HG03354 (cell line): ENCODE data around the gene SVOP.
"Not testable (repeated sequence)": the region's sequence is repeated elsewhere in the genome, so short reads cannot be mapped to it uniquely, and the experiment has no call there.

ENCODE experiments used
- ATAC-seq: cut with Tn5 transposase; IDR thresholded peaks from one replicate; pipeline ENCODE4 v1.9.1; 2021; ENCODE audit warnings: mild to moderate bottlenecking; ENCODE audit not compliant: unreplicated experiment, poor library complexity, severe bottlenecking

The SVOP gene

DNA sequence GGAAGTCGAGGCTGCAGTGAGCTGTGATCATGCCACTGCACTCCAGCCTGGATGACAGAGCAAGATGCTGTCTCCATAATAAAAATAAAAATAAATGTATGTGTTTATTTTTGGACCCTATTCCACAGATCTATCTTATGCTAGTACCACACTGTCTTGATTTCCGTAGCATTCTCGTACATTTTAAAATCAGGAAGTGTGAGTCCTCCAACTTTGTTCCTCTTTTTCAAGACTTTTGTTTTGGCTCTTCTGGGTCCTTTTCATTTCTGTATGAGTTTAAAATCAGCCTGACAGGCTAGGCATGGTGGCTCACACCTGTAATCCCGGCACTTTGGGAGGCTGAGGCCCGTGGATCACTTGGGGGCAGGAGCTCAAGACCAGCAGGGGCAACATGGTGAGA is 115.1 kb downstream of the SVOP start:
- ATAC-seq: no peak

DNA sequence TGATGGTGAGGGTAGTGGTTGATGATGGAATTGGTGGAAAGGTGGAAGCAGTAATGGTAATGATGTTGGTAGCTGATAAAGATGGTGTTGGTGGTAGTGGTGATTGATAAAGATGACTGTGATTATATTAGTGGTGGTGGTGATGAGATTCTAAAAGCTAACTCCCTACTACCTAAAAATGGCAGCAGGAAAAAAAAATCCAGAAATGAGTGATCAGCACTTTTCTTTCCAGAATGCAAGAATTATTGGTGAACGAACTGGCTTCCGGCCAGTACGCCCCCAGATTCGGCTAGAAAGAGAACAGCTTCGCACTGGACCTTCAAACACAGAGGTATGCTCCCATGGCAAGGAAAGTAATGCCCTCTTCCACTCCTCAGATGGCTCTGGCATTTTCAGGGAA is 121.7 kb downstream of the SVOP start:
- ATAC-seq: no peak

DNA sequence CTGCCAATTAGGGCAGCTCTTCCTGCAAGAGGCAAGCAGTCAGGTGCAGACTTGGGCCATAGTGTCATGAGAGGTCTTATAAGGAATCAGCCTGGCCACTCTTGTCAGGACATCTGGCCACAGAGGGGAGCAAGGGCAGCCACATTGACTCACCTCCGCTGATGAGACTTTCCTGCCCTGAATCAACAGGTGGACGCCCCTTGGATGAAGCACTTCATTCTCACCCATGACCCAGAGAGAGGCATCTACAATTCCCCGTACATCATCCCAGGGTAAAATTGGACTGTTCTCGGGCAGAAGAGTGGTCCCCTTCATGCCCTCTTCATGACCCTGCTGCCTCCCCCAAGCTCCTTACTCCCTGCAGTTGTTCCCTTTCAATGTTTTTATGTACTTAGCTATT is 124.1 kb downstream of the SVOP start:
- ATAC-seq: no peak

DNA sequence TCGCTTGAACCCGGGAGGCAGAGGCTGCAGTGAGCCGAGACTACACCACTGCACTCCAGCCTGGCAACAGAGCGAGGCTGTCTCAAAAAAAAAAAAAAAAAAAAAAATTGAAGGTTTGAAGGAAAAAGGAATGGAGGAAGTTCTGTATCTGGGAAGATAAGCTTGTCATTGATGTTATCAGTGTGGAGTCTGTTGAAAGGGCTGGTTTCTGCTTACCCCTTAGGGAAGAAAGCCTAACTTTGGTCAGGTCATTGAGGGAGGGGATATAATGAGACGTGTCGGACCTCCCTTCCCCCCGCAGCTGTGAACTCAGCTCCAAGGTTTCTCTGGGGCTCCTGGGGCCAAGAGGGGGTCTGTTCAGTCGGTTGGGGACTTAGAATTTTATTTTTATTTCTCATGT is 124.5 kb downstream of the SVOP start:
- no peak for ATAC-seq

DNA sequence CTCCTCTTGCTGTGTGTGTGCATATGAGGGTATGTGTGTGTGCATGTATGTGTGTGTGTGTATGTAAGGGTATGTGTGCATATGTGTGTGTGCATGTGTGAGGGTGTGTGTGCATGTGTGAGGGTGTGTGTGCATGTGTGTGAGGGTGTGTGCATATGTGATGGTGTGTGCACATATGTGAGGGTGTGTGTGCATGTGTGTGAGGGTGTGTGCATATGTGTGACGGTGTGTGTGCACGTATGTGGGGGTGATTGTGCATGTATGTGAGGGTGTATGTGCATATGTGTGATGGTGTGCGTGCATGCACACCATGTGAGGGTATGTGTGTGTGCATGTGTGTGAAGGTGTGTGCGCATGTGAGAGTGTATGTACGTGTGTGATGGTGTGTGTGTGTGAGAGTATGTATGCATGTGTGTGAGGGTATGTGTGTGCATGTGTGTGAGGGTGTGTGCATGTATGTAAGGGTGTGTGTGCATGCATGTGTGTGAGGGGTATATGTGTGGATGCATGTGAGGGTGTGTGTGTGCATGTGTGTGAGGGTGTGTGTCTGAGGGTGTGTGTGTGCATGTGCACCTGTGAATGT is 125.6 kb downstream of the SVOP start:
- ATAC-seq: no peak

DNA sequence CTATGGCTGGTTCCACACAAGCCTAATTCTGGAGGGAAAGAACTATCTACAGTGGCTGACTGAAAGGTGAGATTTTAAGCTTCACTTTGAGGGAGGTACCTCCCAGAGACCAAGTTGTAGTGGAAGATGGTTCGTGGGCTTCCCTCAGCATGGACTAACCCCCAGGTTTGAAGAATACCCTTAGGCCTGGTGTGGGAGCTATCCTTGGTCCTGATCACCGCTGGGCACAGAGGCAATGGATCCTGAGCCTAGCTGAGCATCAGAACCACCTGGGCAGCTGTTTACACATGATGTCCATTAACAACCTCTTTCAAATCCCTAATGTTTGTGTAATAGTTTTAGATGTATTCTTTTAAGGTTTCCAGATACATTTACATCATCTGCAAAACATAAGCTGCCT is 130.7 kb downstream of the SVOP start:
- no peak for ATAC-seq

DNA sequence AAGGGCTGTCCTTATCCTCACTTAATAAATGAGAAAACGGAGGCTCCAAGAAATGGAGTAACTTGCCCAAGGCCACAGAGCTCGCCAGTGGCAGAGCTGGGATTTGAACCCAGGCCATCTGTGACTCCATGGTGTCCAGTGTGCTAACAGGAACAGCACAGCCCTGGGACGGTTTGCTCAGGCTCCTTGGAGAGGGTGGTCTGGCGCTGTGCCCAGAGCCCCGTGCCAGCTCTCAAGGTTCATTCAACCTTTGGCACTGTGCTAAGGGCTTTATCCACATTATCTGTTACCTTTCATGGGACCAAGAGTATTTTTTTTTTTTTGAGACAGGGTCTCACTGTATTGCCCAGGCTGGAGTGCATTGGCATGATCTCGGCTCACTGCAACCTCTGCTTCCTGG is 132.8 kb downstream of the SVOP start:
- no peak for ATAC-seq

DNA sequence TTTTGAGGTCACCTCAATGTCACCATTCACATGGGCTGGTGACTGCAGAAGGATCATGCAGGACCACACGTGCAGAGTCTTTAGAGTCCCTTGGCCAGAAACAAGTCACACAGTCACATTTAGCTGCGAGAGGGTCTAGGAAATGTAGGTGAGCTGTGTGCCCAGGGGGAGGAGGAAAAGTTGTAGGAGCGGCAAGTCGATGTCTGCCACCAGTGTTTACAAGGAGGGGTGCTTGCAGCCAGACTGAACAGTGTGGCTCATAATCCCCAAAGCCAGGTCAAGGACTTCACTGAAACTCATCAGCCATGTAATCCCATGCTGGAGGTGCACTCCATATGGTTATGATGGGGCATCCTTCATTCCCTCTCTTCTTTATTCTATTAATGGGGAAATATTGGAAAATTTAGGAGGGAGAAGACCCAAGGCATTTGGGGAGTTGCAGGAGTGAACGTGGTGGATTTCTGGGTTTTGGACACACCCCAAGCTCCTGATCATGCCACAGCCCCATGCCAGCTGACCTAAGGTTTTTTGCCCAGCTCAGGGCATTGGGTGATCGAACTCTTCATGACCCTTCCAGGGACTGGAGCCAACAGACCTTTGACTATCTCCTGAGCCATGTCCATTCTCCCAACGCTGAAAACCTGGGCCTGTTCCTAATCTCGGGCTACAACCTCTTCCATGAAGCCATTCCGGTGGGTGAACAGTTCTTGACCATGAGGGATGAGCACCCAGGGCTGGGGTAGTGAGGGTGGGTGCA is 133.8 kb downstream of the SVOP start:
- ATAC-seq: no peak

DNA sequence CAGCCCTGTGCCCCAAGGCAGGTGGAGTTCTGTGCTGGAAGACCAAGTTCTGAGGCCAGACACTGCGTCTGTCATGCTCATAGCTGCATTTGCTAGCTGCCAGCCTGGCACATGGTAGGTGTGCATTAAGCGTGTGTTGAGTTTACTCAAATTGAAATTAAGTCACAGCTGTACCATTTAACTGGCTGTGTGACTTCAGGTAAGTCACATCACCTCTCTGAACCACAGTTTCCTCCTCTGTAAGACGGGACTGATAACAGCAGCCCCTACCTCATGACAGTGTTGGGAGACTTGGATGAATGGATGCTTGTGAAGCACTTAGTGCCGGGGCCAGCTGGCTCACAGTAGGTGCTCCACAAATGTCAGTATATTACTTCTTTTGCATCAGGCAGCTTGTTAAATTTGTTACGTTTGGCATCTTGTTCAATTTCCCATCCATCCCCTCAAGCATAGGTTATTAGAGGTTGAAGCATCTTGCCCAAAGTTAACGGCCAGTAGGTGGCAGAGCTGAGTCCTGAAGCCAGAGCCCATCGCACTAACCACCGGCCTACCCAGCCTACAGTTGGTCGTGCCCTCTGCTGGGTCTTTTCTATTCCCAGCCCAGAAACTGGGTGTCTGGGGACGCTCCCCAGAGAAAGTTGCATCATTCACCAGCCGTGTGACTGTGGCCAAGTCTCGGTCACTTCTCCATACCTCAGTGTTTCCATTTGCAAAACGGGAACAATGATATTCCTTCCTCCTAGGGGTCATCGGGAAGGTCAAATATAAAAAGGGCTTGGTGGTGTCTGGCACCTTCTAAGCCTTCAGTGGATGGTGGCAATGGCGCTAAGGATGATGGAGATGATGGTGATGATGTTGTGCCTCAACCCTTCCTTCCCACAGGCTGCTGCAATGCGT is 136.5 kb downstream of the SVOP start:
- ATAC-seq: no peak

DNA sequence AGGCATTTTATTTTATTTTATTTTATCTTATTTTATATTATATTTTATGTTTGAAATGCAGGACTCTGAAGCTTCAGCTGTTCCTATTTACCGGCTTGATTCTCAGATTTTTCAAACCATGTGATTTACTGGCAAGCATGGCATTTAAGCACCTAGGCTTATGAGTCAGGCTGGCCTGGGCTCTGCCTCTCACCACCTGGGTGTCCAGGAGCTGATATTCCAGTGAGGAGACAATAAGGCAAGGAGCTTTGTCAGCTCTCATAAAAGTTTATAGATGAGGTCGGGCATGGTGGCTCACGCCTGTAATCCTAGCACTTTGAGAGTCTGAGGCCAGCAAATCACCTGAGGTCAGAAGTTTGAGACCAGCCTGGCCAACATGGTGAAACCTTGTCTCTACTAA is 138.9 kb downstream of the SVOP start:
- no peak for ATAC-seq

DNA sequence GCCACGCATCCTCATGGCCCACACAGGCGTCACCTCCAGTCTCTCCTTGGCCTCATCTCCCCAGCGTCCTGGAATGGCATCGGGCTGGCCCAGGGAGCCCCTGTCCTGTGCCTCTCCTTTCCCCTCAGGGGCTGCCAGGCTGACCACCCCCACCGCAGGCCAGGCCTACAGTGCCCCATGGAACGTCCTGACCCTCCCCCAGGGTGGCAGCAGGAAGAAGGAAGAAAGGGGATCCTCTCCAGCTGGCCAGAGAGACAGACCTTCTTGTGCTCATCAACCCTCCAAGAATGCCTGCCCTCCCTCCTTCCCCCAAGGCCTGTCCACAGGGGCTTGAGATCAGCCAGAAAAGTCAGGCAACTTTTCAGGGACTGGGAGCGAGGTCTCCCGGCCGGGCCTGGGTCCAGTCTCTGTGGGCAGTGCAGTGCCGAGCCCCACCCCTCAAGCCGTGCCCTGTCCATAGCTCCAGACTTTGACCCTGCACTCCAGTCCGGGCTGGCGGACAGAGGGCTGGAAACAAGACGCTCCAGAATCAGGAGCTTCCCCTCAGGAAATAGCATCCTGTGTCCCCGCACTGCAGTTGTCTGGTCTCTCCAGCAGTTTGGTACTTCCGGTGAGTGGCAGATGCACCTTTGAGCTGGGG is 141.1 kb downstream of the SVOP start, which contains the start of gene DAO:
Gene DAO, plus strand, starts transcription at position 478 of the 640 bp plus-strand sequence. CDS start 4,915 bp downstream, outside the sequence.
- ATAC-seq: no peak

DNA sequence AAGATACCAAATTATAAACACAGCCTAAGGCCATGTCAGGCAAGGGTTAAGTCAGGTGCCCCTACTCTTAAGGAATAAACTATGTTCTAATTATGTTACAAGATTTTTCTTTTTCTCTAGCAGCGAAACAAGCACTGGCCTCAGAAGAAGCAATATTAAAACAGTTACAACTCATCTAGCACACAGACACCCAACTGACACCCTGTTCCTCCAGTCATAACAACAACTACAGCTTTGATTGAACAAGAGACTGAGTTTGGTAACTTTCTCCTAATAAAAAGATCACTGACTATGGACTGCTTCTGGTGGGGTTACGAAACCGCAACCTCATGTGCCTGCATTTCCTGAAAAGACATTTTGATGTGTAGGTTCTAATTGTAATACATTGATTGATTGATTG is 144.3 kb downstream of the SVOP start:
- ATAC-seq: no peak

DNA sequence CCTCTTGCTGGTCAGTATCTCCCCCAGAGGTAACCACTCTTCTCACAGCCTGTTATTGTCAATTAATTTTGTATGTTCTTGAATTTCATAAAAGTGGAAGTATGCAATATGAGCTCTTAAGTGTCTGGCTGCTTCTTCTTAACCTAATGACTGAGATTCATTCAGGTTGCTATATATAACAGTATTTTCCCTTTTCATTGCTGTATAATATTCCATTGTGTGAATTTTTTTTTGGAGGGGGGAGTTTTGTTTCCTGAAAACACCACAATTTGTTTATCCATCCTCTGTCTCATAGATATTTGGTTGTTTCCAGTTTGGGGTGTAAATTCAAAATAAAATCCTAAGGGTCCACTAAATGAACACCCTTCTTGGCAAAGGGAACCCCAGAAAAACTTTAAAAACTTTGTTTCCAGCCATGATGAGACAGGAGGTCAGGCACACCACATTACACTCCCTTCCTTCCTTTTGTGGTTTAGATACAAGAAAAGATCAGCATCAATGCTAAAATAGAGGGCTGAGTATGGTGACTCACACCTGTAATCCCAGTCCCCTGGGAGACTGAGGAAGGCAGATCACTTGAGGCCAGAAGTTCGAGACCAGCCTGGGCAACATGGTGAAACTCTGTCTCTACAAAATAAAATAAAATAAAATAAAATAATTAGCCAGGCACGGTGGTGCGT is 145.0 kb downstream of the SVOP start:
- no peak for ATAC-seq

DNA sequence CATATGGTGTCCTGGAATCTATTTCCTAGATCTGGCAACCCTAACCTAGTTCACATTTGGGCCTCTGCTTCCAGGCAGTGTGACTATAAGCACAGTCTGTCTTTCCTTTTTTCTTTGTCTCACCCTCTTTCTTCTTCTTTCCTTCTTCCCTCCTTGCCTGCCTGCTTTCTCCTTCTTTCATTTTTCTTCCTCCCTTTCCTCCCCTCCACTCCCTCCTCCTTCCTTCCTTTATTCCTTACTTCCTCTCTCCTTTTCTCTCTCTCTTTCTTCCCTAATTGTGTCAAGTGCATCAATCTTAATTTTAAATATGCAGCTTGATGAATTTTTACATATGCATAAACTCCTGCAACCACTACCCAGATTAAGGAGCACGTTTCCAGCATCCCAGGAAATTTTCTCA is 145.6 kb downstream of the SVOP start:
- no peak for ATAC-seq

DNA sequence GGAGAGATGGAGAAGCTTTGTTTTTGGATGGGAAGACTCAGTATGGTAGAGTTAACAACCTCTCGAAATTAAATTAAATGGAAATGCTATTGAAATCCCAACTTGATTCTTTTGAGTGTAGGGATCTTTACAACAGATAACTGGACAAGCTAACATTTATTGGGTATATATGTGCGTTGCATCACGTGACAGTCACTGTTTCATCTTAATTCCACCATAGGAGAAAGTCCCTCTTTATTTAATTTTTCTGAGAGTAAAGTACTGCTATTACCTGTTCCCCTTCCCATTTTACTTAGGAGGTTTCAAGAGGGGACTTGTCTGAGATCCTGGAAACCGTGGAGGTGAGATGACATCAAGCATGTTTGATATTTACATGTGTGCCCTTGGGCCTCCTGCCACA is 152.1 kb downstream of the SVOP start:
- no peak for ATAC-seq

DNA sequence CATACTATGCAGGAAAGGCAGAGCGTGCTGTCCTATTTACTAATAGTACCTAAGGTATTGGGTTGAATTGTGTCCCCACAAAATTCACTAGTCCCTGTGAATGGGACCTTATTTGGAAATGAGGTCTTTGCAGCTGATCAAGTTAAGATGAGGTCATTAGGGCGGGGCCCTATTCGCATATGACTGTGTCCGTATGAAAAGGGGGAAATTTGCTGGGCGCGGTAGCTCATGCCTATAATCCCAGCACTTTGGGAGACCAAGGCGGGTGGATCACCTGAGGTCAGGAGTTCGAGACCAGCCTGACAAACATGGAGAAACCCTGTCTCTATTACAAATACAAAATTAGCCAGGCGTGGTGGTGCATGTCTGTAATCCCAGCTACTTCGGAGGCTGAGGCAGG is 154.8 kb downstream of the SVOP start:
- not testable (repeated sequence) for ATAC-seq

DNA sequence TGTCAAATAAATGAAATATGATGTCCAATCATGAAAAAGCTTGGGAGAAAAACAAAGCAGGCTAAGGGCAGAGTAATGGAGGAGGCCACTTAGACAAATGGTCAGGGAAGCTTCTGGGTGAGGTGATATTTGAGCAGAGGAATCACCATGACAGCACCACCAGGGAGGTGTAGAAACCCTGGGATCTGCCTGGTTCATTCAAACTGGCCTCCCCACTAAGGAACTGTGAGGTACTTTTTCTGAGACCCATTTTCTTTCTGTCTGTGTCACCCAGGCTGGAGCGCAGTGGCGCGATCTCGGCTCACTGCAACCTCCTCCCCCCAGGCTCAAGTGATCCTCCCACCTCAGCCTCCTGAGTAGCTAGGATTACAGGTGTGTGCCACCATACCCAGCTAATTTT is 155.7 kb downstream of the SVOP start:
- no peak for ATAC-seq

DNA sequence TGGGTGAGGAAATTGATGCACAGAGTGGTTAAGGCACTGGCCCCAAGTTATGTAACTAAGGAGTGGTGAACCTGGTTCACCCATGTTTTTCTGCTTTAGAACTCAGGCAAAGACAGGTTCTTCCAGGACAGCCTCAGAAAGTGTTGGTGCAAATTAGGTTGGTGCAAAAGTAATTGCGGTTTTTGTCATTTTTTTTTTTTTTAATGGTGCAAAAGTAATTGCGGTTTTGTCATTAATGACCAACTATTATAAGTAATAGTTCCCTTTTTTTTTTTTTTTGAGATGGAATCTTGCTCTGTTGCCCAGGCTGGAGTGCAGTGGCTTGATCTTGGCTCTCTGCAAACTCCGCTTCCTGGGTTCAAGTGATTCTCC is 158.3 kb downstream of the SVOP start:
- ATAC-seq: no peak

DNA sequence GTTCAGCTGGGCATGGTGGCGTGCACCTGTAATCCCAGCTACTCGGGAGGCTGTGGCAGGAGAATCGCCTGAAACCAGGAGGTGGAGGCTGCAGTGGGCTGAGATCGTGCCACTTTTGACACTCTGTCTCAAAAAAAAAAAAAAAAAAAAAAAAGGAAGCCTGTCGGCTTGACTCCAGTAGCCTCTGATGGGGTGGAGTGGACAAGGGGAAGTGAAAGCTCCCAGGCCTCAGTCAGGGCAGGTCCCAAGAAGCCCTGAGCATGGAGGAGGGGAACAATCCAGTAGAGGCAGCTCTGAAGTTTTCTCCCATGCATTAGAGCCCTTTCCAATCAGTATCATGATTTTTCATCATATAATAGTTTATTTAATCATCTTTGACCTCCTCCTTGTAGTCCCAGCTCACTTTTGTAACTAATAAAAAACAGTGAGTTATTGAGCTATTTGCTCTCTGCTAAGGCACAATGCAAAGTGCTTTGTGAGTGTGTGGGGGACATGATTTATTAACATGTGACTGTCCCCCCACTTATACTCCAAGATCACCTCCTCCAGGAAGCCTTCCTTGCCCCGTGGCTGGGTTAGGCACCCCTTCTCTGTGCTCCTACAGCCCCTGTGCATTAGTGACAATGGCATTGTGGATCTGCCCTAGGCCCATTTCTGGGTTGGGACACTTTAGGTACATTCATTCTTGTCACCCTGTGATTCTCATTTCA is 158.8 kb downstream of the SVOP start:
- peak; percentile 29 for ATAC-seq
